HG03460 (cell line): Measurements from ENCODE around the gene TBC1D9.
"Not testable (repeated sequence)": the region's sequence is repeated elsewhere in the genome, so short reads cannot be mapped to it uniquely, and the experiment has no call there.

ENCODE experiments used
- ATAC-seq: cut with Tn5 transposase; IDR thresholded peaks from one replicate; pipeline ENCODE4 v1.9.1; 2021; ENCODE audit not compliant: unreplicated experiment

TBC1D9 gene

GRCh38 chr4:140756319-140757231 is at the start of gene TBC1D9:
TBC1D9 (minus strand) TSS chr4:140756385; CDS start chr4:140756045, 340 bp downstream.
- ATAC-seq, result peak; percentile 37

- ATAC-seq, result no peak
Measured at GRCh38 chr4:140805293-140805692, 49.1 kb upstream of the TBC1D9 start.

- ATAC-seq, result no peak
Measured at GRCh38 chr4:140802591-140802990, 46.4 kb upstream of the TBC1D9 start.

- ATAC-seq, result no peak
Measured at GRCh38 chr4:140800666-140801065, 44.5 kb upstream of the TBC1D9 start.

GRCh38 chr4:140799686-140800225 is 43.6 kb upstream of the TBC1D9 start:
- ATAC-seq, result no peak

- ATAC-seq, result no peak
Measured at GRCh38 chr4:140793291-140793690, 37.1 kb upstream of the TBC1D9 start.

GRCh38 chr4:140790765-140791164 is 34.6 kb upstream of the TBC1D9 start:
- ATAC-seq, result peak; percentile 88

- ATAC-seq, result peak; percentile 24
Measured at GRCh38 chr4:140790171-140790570, 34.0 kb upstream of the TBC1D9 start.

GRCh38 chr4:140789759-140790158 is 33.6 kb upstream of the TBC1D9 start:
- ATAC-seq, result no peak

- ATAC-seq, result not testable (repeated sequence)
Measured at GRCh38 chr4:140782787-140783186, 26.6 kb upstream of the TBC1D9 start.

- no peak for ATAC-seq
Measured at GRCh38 chr4:140781596-140781995, 25.4 kb upstream of the TBC1D9 start.

- no peak for ATAC-seq
Measured at GRCh38 chr4:140777894-140778293, 21.7 kb upstream of the TBC1D9 start.

GRCh38 chr4:140777386-140777785 is 21.2 kb upstream of the TBC1D9 start:
- ATAC-seq, result no peak

GRCh38 chr4:140776556-140776955 is 20.4 kb upstream of the TBC1D9 start:
- no peak for ATAC-seq

- no peak for ATAC-seq
Measured at GRCh38 chr4:140774956-140775355, 18.8 kb upstream of the TBC1D9 start.

- no peak for ATAC-seq
Measured at GRCh38 chr4:140774510-140774909, 18.3 kb upstream of the TBC1D9 start.

- ATAC-seq, result no peak
Measured at GRCh38 chr4:140769209-140769608, 13.0 kb upstream of the TBC1D9 start.

GRCh38 chr4:140764785-140765392 is 8.7 kb upstream of the TBC1D9 start:
- no peak for ATAC-seq

- no peak for ATAC-seq
Measured at GRCh38 chr4:140762202-140762601, 6.0 kb upstream of the TBC1D9 start.

GRCh38 chr4:140757232-140757630 is 1.0 kb upstream of the TBC1D9 start:
- ATAC-seq, result no peak

- ATAC-seq, result peak; percentile 50
Measured at GRCh38 chr4:140755774-140756318, 339 bp downstream of the TBC1D9 start.
